Measurements from ENCODE around the gene PI16.
"Not testable (repeated sequence)": the region's sequence is repeated elsewhere in the genome, so short reads cannot be mapped to it uniquely, and the experiment has no call there.

PI16 gene

GRCh38 chr6:36929607-36930006 is 24.9 kb upstream of the PI16 start:
- no peak for DNase-seq

- no peak for DNase-seq
These were observed 24.1 kb upstream of the PI16 start for GRCh38 chr6:36930483-36930882.

GRCh38 chr6:36933102-36933501 is 21.4 kb upstream of the PI16 start:
- no peak for DNase-seq

- no peak for DNase-seq
These were observed 21.0 kb upstream of the PI16 start for GRCh38 chr6:36933519-36933918.

- DNase-seq: no peak
These were observed 19.6 kb upstream of the PI16 start for GRCh38 chr6:36934901-36935300.

GRCh38 chr6:36936824-36937223 is 17.7 kb upstream of the PI16 start:
- no peak for DNase-seq

GRCh38 chr6:36937896-36938295 is 16.6 kb upstream of the PI16 start:
- no peak for DNase-seq

- DNase-seq: no peak
These were observed 16.0 kb upstream of the PI16 start for GRCh38 chr6:36938536-36938935.

- DNase-seq: not testable (repeated sequence)
These were observed 15.5 kb upstream of the PI16 start for GRCh38 chr6:36939005-36939404.

- no peak for DNase-seq
These were observed 14.5 kb upstream of the PI16 start for GRCh38 chr6:36940027-36940426.

- DNase-seq: not testable (repeated sequence)
These were observed 13.0 kb upstream of the PI16 start for GRCh38 chr6:36941561-36941960.

- not testable (repeated sequence) for DNase-seq
These were observed 12.2 kb upstream of the PI16 start for GRCh38 chr6:36942329-36942728.

- DNase-seq: no peak
These were observed 9.9 kb upstream of the PI16 start for GRCh38 chr6:36944650-36945049.

- no peak for DNase-seq
These were observed 9.2 kb upstream of the PI16 start for GRCh38 chr6:36945301-36945700.

- no peak for DNase-seq
These were observed 8.0 kb upstream of the PI16 start for GRCh38 chr6:36946526-36946925.

- peak; percentile 23 to 25 for DNase-seq
These were observed 6.8 kb upstream of the PI16 start for GRCh38 chr6:36947570-36948351.

GRCh38 chr6:36949076-36949475 is 5.5 kb upstream of the PI16 start:
- DNase-seq: not testable (repeated sequence)

GRCh38 chr6:36949636-36950035 is 4.9 kb upstream of the PI16 start:
- no peak for DNase-seq

- DNase-seq: no peak
These were observed 642 bp upstream of the PI16 start for GRCh38 chr6:36953931-36954261.

GRCh38 chr6:36955136-36955535 is 598 bp downstream of the PI16 start:
- no peak for DNase-seq

GRCh38 chr6:36955671-36956445 is 1.3 kb downstream of the PI16 start:
- DNase-seq: no peak

GRCh38 chr6:36956446-36956820 is 1.9 kb downstream of the PI16 start:
- DNase-seq: no peak

GRCh38 chr6:36957773-36958271 is 3.3 kb downstream of the PI16 start:
- no peak for DNase-seq

All from activated CD4-positive, alpha-beta T cell treated with anti-CD3 and anti-CD28 coated beads, Interleukin-2, amount 50 U/mL, for 4 hours (primary cell).